NCI-H1694 treated with DMSO at 0.1 percent for 48 hours (cell line): ENCODE measurements around the gene NTN4.
"Not testable (repeated sequence)": the region's sequence is repeated elsewhere in the genome, so short reads cannot be mapped to it uniquely, and the experiment has no call there.

Source experiments
- DNase-seq: peaks from one replicate; lab custom pipeline; 2025; lab: John Stamatoyannopoulos, UW

The NTN4 gene

GRCh38 chr12:95623554-95624170, 166.9 kb downstream of the NTN4 start:
- peak; percentile 41 for DNase-seq

GRCh38 chr12:95622879-95623278, 167.7 kb downstream of the NTN4 start:
- no peak for DNase-seq

- no peak for DNase-seq
These were observed 168.8 kb downstream of the NTN4 start for GRCh38 chr12:95621725-95622124.

- DNase-seq = no peak
These were observed 170.4 kb downstream of the NTN4 start for GRCh38 chr12:95620171-95620570.

GRCh38 chr12:95616470-95616869, 174.1 kb downstream of the NTN4 start:
- not testable (repeated sequence) for DNase-seq

GRCh38 chr12:95615749-95616148, 174.8 kb downstream of the NTN4 start:
- no peak for DNase-seq

GRCh38 chr12:95614390-95614982, 176.1 kb downstream of the NTN4 start:
- no peak for DNase-seq

- DNase-seq = no peak
These were observed 177.5 kb downstream of the NTN4 start for GRCh38 chr12:95613021-95613420.

GRCh38 chr12:95611676-95612309, 178.8 kb downstream of the NTN4 start:
- DNase-seq = no peak

GRCh38 chr12:95608252-95609033, 182.1 kb downstream of the NTN4 start:
- no peak for DNase-seq
